Retinal pigment epithelial cell (primary cell): ENCODE measurements around the gene SP6.

Source experiments
- DNase-seq: peaks from one replicate; pipeline ENCODE4 v3.0.0-alpha.2; 2010; ENCODE audit warnings: low read depth
- H3K4me3 ChIP-seq: 2 replicates; pipeline ENCODE4 v1.5.1; 2011; ENCODE audit warnings: mild to moderate bottlenecking, low read length, control low read depth, moderate library complexity
- TF ChIP-seq, protein P1 (sequence below): conservative IDR thresholded peaks from 2 replicates; pipeline ENCODE4 v1.5.1; 2011; ENCODE audit warnings: low read depth, low read length, control low read depth, inconsistent platforms

SP6 gene

DNA sequence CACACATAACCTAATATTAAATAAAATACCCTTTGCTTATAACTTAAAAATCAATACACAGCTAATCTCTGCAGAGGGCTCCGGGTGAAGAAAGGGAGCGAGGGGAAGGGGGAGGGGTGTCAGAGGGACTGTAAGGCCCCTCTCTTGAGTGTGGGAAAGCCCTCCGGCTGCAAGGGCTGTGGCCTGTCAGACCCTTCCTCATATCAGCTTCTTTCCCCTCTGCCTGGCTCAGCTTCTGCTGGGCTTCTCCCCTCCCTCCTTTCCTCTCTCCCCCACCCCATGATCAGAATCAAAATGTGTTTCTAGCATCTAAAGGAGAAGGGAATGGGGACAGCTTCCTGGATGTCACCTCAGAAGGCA is 5.3 kb downstream of the SP6 start:
- no peak overlapping the region for H3K4me3 ChIP-seq
- TF ChIP-seq, protein P1, sequence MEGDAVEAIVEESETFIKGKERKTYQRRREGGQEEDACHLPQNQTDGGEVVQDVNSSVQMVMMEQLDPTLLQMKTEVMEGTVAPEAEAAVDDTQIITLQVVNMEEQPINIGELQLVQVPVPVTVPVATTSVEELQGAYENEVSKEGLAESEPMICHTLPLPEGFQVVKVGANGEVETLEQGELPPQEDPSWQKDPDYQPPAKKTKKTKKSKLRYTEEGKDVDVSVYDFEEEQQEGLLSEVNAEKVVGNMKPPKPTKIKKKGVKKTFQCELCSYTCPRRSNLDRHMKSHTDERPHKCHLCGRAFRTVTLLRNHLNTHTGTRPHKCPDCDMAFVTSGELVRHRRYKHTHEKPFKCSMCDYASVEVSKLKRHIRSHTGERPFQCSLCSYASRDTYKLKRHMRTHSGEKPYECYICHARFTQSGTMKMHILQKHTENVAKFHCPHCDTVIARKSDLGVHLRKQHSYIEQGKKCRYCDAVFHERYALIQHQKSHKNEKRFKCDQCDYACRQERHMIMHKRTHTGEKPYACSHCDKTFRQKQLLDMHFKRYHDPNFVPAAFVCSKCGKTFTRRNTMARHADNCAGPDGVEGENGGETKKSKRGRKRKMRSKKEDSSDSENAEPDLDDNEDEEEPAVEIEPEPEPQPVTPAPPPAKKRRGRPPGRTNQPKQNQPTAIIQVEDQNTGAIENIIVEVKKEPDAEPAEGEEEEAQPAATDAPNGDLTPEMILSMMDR, result no peak
- no peak for DNase-seq

DNA sequence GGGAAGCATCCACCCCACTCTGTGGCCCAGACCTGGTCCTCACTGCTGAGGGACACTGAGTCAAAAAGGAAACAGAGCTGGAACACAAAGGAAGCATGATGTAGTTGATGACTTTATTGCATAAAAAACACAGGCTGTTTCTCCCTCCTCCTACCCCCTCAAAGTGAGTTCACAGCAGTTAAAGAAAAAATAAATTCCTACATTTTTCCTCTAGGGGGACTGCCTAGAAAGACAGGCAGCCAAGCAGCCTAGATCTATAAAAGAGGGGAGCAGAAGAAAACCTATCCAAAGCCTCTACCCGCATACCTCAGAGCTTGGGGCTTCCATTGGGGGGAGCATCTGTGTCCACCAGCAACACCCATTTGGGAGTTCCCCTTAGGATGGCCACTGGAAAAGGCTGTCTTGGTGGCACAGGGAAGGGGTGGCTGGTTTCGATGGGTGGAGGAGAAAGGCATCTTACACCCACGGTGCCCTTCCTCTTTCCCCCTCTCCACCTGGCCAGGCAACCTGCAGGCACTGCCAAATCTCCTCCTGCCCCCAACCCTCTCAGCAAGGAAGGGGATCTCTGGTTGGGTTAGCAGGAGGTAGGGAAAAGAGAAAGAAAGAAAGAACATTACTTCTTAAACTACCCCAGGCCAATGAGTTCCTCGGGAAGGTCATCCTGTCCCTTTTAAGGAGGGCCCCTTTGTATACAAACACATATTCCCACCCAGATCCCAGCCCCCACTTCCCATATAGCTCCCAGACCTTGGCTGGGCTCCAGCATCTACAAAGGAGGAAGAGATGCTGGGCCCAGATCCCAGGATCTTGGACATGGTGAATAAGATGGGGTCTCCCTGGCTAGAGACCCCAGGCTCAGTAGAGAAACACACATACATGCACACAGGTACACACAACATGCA is 5.9 kb downstream of the SP6 start:
- TF ChIP-seq, protein P1, result peak; percentile 44
- no peak for DNase-seq

DNA sequence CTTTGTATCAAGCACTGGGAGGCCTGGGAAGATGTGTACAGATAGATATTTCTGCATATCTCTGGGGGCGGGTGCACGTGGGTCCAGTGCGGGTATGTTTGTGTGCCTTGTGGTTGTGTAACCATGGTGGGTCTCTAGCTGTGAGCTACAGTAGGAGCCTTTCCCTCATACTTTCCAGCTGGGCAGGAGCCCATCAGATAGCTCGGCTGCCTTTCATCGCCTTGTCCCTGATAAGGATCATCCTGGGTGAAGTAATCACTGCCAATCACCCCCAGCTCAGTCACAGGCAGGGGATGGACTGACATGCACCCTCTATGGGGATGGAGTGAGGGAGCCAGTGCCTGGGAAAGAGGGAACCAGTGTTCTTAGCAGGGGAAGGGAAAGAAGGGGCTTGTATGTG is 6.7 kb downstream of the SP6 start:
- TF ChIP-seq, protein P1, result no peak
- H3K4me3 ChIP-seq, result no peak overlapping the region
- no peak for DNase-seq

More for the DNA sequence above, 5.9 kb downstream of the SP6 start:
- H3K4me3 ChIP-seq, result no peak overlapping the region

DNA sequence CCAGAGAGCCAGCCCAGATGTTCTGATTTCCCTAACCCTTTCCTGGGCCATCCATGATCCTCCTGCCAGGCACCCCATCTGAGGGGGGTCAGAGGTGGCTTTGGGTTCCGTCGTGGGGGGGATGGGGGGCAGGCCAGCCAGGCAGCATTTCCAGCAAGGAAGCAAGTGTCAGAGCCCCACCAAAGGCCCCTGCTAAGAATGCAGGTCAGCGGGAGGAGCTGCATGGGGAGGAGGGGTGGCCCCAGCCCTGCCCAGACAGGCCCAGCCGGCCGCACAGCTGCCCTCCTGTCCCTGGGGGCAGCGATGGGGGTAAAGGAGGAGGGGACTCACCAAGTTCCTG is 7.6 kb downstream of the SP6 start:
- TF ChIP-seq, protein P1, result no peak

DNA sequence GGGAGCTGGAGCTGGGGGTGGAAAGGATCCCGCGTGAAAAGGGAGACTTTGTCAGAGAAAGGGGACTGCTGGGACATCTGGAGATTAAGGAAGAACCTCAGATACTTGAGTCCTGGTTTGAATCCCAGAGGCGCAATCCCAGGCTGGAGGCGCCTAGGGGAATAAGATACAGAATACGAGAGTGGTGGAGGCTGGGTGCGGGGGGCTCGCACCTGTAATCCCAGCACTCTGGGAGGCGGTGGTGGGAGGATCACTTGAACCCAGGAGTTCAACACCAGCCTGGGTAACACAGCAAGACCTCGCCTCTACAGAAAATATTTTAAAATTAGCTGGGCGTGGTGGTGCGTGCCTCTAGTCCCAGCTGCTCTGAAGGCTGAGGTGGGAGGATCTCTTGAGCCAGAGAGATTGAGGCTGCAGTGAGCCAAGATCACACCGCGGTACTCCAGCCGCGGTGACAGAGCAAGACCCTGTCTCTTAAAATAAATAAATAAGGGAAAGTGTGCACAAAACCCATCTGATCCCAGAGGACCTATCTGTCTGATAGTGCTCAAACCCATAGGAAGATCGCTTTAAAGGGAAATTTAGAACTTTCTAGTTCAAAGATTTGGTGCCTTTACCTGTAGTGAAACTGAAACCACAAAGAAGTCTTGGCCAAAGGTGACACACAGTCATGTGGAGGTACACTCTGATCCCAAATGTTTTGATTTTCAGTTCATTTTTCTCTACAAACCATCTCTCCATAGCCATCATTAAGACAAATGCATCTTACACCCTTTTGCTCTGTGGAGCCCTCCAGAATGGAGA is 9.3 kb downstream of the SP6 start:
- peak overlapping the region; percentile 93 for H3K4me3 ChIP-seq

More for the DNA sequence above, 7.6 kb downstream of the SP6 start:
- no peak for DNase-seq
- H3K4me3 ChIP-seq, result no peak overlapping the region

DNA sequence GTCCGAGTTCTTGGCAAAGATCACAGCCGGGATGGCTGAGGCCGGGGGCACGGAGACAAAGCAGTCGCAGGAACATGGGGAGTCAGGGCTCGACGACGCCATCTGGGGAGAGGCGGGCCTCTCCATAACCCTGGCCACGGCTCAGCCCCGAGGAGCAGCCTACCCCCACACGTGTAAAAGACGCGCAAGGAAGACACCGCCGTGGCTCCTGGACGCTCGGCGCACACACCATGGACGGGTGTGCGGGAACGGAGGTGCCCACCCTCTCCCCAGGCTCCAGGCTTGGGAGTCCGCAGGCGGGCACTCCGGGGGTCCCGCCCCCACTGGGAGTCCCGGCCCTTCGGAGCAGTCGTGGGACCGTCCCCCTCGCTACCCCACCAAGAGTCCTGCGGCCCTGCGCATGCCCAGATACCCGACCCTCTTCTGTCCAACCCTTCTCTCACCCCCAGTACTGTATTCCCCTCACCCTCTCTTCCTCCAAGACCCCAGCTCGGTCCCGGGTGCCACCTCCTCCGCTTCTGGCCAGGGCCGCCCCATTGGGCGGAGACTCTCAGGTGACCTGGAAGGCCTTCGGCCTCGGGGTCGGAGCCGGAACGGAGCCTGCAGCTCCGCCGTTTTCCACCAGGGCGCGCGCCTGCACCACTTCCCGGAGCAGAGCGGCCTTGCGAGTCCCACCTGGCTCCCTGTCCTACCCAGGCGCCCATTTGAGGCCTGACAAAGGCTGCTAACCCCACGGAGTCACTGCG is 10.0 kb downstream of the SP6 start, which contains the start of gene SCRN2:
Gene SCRN2 (minus strand): TSS at position 532 of the 746 bp plus-strand sequence. CDS start 430 bp downstream, at position 102.
- TF ChIP-seq, protein P1, result peak; percentile 91
- peak within 1 kb of the TSS; percentile 93 for H3K4me3 ChIP-seq
- peak; percentile 24 for DNase-seq

More for the DNA sequence above, 9.3 kb downstream of the SP6 start:
- TF ChIP-seq, protein P1, result no peak
- DNase-seq, result no peak
